ENCODE measurements around the gene CAMK2A. TPM values are rescaled to one million over a fixed set of nuclear protein-coding genes. Genes with fewer than 3 reads are reported as not detected.
"Not testable (repeated sequence)": the region's sequence is repeated elsewhere in the genome, so short reads cannot be mapped to it uniquely, and the experiment has no call there.

The CAMK2A gene
- total and polyA plus RNA-seq, 2 donors, result 1.8 to 2.6 TPM

GRCh38 chr5:150244209-150244608 is 45.4 kb downstream of the CAMK2A start:
- H3K27ac ChIP-seq (ENCODE audit: low read depth), result no peak overlapping the region
- DNase-seq (ENCODE audit: extremely low spot score), result no peak
- no peaks in the 10 kb centered on the region for H3K4me1 ChIP-seq (ENCODE audit: insufficient read depth)
- 71% methylated on average over 7 of the region's 7 CpGs for WGBS
- no peaks in the 10 kb centered on the region for H3K36me3 ChIP-seq (ENCODE audit: insufficient read depth)
- H3K4me3 ChIP-seq (ENCODE audit: low read depth, low read length), result no peak overlapping the region

DNA sequence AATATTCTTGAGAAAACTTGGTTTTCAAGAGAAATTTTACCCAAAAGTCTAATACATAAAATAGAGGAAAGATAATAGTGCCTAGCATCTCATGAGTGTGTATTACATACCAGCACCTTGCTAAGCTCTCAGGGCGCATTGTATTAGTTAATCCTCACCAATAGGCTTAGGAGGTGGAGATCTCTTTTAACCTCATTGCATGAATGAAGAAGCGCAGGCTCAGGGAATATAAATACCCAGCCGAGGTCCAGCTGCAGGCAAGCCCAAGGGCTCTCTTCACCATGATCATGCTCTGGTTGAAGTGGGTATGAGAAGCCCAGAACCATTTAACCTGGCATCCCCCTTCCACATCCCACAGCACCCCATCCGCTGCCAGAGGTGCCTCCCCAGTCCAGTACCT is 46.0 kb downstream of the CAMK2A start:
- Histone ChIP-seq H3K36me3 (ENCODE audit: insufficient read depth) (no peaks in the 10 kb centered on the region), H3K27ac (ENCODE audit: low read depth) (no peak overlapping the region), H3K4me1 (ENCODE audit: insufficient read depth) (no peaks in the 10 kb centered on the region), H3K4me3 (ENCODE audit: low read depth, low read length) (no peak overlapping the region)
- DNase-seq (ENCODE audit: extremely low spot score), result no peak
- 97% methylated on average over 4 of the region's 4 CpGs for WGBS

GRCh38 chr5:150242251-150242894 is 47.2 kb downstream of the CAMK2A start:
- no peak for DNase-seq (ENCODE audit: extremely low spot score)
- Histone ChIP-seq H3K4me3 (ENCODE audit: low read depth, low read length) (no peak overlapping the region), H3K27ac (ENCODE audit: low read depth) (no peak overlapping the region), H3K36me3 (ENCODE audit: insufficient read depth) (no peaks in the 10 kb centered on the region), H3K4me1 (ENCODE audit: insufficient read depth) (no peaks in the 10 kb centered on the region)
- 88% methylated on average over 11 of the region's 11 CpGs for WGBS

DNA sequence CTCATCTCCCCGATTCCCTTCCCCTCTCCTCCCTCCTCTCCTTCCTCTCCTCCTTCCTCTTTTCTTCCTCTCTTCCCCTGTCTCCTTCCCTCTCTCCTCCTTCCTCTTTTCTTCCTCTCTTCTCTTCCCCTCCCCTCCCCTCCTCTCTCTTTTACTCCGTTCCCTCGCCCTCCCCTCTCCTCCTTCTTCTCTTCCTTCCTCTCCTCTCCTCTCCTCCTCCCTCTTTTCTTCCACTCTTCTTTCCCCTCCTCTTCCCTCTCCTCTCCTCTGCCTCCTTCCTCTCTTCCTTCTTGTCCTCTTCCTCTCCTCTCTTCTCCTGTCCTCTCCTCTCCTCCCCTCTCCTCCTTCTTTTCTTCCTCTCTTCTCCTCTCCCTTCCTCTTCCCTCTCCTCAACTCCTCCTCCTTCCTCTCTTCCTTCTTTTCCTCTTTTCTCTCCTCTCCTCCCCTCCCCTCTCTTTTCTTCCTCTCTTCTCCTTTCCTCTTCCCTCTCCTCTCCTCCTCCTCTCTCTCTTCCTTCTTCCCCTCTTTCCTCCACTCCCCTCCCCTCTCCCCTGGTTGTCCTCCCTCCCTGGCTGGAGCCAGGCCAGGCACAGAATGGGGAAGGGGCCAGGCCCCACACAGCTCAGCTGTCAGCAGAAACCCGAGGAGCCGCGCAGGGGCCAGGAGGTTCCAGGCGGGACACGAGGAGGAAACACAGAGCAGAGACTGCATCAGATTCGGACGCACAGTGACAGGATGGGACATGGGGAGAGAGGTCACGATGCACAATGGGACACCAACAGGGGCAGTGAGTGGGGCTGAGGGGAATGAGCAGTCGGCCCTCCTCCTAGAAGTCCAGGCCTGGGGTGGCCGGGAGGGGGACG is 48.0 kb downstream of the CAMK2A start:
- DNase-seq (ENCODE audit: extremely low spot score), result no peak
- H3K27ac ChIP-seq (ENCODE audit: low read depth), result no peak overlapping the region
- H3K4me1 ChIP-seq (ENCODE audit: insufficient read depth), result no peaks in the 10 kb centered on the region

DNA sequence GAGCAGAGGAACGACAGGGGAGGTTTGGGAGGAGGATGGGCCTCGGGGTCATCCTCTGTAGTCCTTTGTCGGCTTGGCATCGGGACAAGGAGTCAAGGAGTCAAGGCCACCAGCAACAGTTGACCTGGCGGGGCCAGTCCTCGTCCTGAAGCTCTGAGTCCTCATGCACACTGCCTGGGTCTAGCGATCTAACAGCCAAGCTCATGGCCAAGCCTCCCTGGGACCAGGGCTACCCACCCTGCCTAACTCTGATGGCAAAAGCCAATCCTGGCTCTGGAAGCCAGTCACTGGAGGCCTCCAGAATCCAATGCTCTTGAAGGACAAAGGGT is 49.8 kb downstream of the CAMK2A start:
- Histone ChIP-seq H3K4me1 (ENCODE audit: insufficient read depth) (no peaks in the 10 kb centered on the region), H3K36me3 (ENCODE audit: insufficient read depth) (no peaks in the 10 kb centered on the region), H3K27ac (ENCODE audit: low read depth) (no peak overlapping the region), H3K4me3 (ENCODE audit: low read depth, low read length) (no peak overlapping the region)
- no peak for DNase-seq (ENCODE audit: extremely low spot score)
- WGBS, result 94% methylated on average over 7 of the region's 7 CpGs

More for the DNA sequence above, 48.0 kb downstream of the CAMK2A start:
- H3K4me3 ChIP-seq (ENCODE audit: low read depth, low read length), result no peak overlapping the region
- no peaks in the 10 kb centered on the region for H3K36me3 ChIP-seq (ENCODE audit: insufficient read depth)
- 65% methylated on average over 14 of the region's 14 CpGs for WGBS

DNA sequence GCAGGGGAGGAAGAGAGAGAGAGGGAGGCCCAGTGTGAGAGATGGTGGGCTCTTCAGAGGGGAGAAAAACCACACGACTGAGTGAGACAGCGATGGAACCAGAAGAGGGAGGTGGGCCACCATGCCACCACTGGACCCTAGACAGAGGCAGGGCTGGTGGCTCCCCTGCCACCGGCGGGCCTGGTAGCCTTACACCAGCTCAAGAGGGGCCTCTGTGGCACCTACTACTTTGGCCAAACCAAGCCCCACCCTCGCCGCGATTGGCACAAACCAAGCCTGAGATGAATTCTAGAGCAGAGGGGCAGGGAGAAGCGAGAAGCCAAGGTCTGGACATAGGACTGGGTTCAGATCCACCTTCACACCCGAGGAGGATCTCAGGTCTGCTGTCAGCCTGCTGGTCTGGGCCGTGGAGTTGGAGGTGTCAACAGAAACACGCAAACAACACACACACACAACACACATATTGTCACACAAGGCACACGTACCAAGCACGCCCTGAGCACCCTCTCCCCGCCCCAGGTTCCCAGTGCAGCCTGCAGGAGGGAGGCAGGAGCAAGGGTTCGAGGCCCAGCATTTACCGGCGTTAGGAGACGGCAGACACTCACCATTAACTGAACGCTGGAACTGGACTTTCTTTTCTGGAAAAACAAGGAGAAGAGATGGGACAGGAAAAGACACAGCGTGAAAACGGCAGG is 50.3 kb downstream of the CAMK2A start:
- no peak overlapping the region for H3K4me3 ChIP-seq (ENCODE audit: low read depth, low read length)
- DNase-seq (ENCODE audit: extremely low spot score), result no peak
- H3K36me3 ChIP-seq (ENCODE audit: insufficient read depth), result no peaks in the 10 kb centered on the region
- H3K4me1 ChIP-seq (ENCODE audit: insufficient read depth), result no peaks in the 10 kb centered on the region
- 96% methylated on average over 21 of the region's 21 CpGs for WGBS
- H3K27ac ChIP-seq (ENCODE audit: low read depth), result no peak overlapping the region

DNA sequence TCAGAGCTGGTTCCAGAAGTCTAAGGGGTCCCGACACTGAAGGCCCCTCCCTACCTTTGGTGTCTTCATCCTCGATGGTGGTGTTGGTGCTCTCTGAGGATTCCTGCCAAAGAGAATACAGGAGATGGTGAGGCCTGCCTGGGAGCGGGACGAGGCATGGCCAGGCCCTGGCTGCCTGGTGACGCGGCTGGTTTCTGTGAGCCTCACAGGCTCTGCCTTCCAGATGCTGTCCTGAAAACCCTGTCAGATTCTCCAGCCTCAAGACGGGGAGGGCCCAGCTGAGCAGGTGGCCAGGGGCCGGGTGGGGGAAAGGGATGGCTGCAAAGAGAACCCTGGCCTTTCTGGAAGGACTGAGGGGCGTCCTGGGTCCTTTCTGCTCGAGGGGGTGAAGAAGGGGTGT is 50.9 kb downstream of the CAMK2A start:
- no peak for DNase-seq (ENCODE audit: extremely low spot score)
- H3K4me1 ChIP-seq (ENCODE audit: insufficient read depth), result no peaks in the 10 kb centered on the region
- no peak overlapping the region for H3K4me3 ChIP-seq (ENCODE audit: low read depth, low read length)
- H3K36me3 ChIP-seq (ENCODE audit: insufficient read depth), result no peaks in the 10 kb centered on the region
- H3K27ac ChIP-seq (ENCODE audit: low read depth), result no peak overlapping the region
- 90% methylated on average over 10 of the region's 10 CpGs for WGBS

- Histone ChIP-seq H3K36me3 (ENCODE audit: insufficient read depth) (no peaks in the 10 kb centered on the region), H3K4me3 (ENCODE audit: low read depth, low read length) (no peak overlapping the region), H3K27ac (ENCODE audit: low read depth) (no peak overlapping the region), H3K4me1 (ENCODE audit: insufficient read depth) (no peaks in the 10 kb centered on the region)
- WGBS, result 92% methylated on average over 15 of the region's 15 CpGs
- no peak for DNase-seq (ENCODE audit: extremely low spot score)
These were observed 52.4 kb downstream of the CAMK2A start for GRCh38 chr5:150236981-150237754.

DNA sequence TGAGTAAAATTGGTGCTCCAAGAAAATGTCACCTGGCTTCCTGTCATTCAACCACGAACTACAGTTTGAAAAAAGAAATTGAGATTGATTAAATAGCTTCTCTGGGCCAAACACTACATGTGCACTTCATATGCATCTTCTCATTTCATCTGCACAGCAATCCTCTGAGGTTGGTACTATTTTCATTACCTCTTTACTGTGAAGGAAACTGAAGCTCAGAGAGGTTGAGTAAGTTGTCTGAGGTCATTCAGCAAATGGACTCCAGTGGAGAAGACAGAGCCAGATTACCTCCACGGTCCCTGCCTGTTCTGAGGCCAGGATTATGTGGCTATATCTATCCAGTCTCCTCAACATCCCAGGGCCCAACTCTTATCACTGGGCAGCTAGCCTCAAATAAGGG is 53.3 kb downstream of the CAMK2A start:
- no peak overlapping the region for H3K27ac ChIP-seq (ENCODE audit: low read depth)
- no peaks in the 10 kb centered on the region for H3K36me3 ChIP-seq (ENCODE audit: insufficient read depth)
- 92% methylated on average over 2 of the region's 2 CpGs for WGBS
- no peak for DNase-seq (ENCODE audit: extremely low spot score)
- H3K4me3 ChIP-seq (ENCODE audit: low read depth, low read length), result no peak overlapping the region
- H3K4me1 ChIP-seq (ENCODE audit: insufficient read depth), result no peaks in the 10 kb centered on the region

GRCh38 chr5:150235500-150235854 is 54.1 kb downstream of the CAMK2A start:
- Histone ChIP-seq H3K4me3 (ENCODE audit: low read depth, low read length) (no peak overlapping the region), H3K4me1 (ENCODE audit: insufficient read depth) (no peaks in the 10 kb centered on the region), H3K36me3 (ENCODE audit: insufficient read depth) (no peaks in the 10 kb centered on the region), H3K27ac (ENCODE audit: low read depth) (no peak overlapping the region)
- 87% methylated on average over 5 of the region's 5 CpGs for WGBS
- DNase-seq (ENCODE audit: extremely low spot score), result no peak

DNA sequence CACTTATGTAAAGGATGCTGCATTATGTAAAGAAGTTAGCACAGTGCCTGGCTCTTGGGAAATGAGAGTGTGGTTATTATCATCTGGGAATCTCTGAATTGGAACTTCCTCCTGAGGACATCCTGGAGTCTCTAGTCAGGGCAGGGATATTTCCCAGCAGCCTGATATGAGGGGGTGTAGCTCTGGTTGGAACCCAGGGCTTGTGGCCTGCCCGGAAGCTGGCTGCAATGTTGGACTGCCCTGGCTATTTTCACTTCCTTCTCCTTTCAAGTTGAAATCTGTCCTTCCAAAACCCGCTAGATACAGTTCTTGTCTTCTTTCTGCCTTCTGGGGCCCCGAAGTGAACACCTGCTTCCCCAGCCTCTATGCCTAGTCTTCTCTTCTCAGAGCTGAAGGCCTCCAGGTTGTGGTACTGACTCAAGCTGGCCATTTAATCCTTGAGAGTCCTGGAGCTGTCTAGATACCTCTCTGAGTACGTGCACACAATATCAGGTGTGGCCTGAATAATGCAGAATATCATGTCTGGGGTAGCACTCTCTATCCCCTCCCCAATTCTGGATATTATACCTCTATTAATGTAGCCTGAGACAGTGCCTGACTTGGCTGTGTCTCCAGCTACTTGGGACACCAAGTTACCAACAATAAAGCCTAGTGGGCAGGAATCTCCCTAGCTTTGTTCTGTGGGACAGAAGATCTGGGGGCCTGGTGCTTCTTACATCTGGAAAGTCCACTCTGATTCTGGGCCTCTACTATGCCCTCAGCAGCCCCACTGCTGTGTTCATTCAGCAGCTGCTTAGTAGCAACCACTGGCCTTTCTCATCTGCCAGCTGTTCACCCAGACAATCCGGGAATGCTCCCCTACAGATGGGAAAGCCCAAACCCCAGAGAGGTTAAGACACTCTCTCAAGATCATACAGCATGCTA is 54.7 kb downstream of the CAMK2A start:
- Histone ChIP-seq H3K4me3 (ENCODE audit: low read depth, low read length) (no peak overlapping the region), H3K27ac (ENCODE audit: low read depth) (no peak overlapping the region), H3K36me3 (ENCODE audit: insufficient read depth) (no peaks in the 10 kb centered on the region), H3K4me1 (ENCODE audit: insufficient read depth) (no peaks in the 10 kb centered on the region)
- no peak for DNase-seq (ENCODE audit: extremely low spot score)
- 76% methylated on average over 5 of the region's 5 CpGs for WGBS

DNA sequence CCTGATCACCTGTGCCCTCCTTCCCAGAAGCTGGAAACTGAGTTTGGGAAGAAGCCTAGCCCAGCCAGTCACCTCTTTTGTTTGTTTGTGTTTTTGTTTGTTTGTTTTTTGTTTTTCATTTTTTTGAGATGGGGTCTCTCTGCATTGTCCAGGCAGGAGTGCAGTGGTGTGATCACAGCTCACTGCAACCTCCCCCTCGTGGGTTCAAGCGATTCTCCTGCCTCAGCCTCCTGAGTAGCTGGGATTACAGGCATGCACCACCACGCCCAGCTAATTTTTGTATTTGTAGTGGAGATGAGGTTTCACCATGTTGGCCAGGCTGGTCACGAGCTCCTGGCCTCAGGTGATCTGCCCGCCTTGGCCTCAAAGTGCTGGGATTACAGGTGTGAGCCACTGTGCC is 55.9 kb downstream of the CAMK2A start:
- H3K27ac ChIP-seq (ENCODE audit: low read depth); H3K36me3 ChIP-seq (ENCODE audit: insufficient read depth); DNase-seq (ENCODE audit: extremely low spot score); H3K4me1 ChIP-seq (ENCODE audit: insufficient read depth); H3K4me3 ChIP-seq (ENCODE audit: low read depth, low read length): not testable (repeated sequence)
- 91% methylated on average over 5 of the region's 5 CpGs for WGBS

DNA sequence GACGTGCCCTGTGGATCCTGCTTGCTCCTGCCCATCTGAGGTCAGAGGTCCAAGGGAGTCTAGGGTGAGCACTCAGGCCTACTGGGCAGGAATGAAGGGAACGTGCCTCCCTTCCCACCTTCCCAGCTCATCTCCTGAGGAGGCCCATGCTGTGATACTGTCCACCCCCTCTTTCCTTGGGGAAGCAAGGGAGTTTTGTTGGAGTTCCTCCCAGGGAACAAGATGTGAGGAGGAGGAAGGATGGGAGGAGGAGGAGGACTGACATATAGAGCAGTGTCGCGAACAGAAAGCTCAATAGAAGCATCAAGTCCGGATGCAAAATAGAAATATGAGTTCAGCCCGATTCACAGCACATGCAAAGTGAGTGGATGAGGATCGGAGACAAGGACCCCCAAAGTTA is 58.7 kb downstream of the CAMK2A start:
- WGBS, result 88% methylated on average over 7 of the region's 7 CpGs
- no peak overlapping the region for H3K27ac ChIP-seq (ENCODE audit: low read depth)
- no peaks in the 10 kb centered on the region for H3K4me1 ChIP-seq (ENCODE audit: insufficient read depth)
- no peaks in the 10 kb centered on the region for H3K36me3 ChIP-seq (ENCODE audit: insufficient read depth)
- no peak overlapping the region for H3K4me3 ChIP-seq (ENCODE audit: low read depth, low read length)
- DNase-seq (ENCODE audit: extremely low spot score), result no peak

Measured in urinary bladder (tissue), 4 donors.